Large intestine (tissue), 3 donors: Measurements from ENCODE around the gene IFT122. TPM values are rescaled to one million over a fixed set of nuclear protein-coding genes. Genes with fewer than 3 reads are reported as not detected.
"Not testable (repeated sequence)": the region's sequence is repeated elsewhere in the genome, so short reads cannot be mapped to it uniquely, and the experiment has no call there.

Experiments used
- DNase-seq, 2 donors: peaks; one replicate each; pipeline versions ENCODE4 v3.0.0 to v3.0.0-alpha.2; 2013
- H3K27ac ChIP-seq: one replicate; pipeline ENCODE4 v1.5.1; 2013; ENCODE audit warnings: low read length
- H3K27me3 ChIP-seq: 2 replicates; pipeline ENCODE4 v1.6.1; 2013; ENCODE audit warnings: low read length; ENCODE audit not compliant: control insufficient read depth, insufficient read depth
- H3K36me3 ChIP-seq: 2 replicates; pipeline ENCODE4 v1.6.1; 2013; ENCODE audit warnings: low read length; ENCODE audit not compliant: control insufficient read depth, insufficient read depth
- H3K4me1 ChIP-seq: one replicate; pipeline ENCODE4 v1.6.1; 2013; ENCODE audit warnings: low read length; ENCODE audit not compliant: control insufficient read depth, insufficient read depth
- H3K4me3 ChIP-seq: one replicate; pipeline ENCODE4 v1.5.1; 2013; ENCODE audit warnings: low read length
- H3K9me3 ChIP-seq: one replicate; pipeline ENCODE4 v1.6.1; 2013; ENCODE audit warnings: mild to moderate bottlenecking, low read depth, low read length, moderate library complexity; ENCODE audit not compliant: control insufficient read depth
- WGBS: methylation state at CpG from one replicate; pipeline ENCODE4 v1.1.5; 2013; ENCODE audit warnings: low lambda C conversion rate; ENCODE audit not compliant: insufficient coverage; 5-methylcytosine and 5-hydroxymethylcytosine counted together
- polyA plus RNA-seq: library from polyadenylated mRNA; unstranded; fragments of 120-200 nt; gene quantifications from one replicate; pipeline ENCODE4 v1.2.1, GENCODE V29; 2013

Gene IFT122
- polyA plus RNA-seq, 1 donor, result 39.4 TPM

DNA sequence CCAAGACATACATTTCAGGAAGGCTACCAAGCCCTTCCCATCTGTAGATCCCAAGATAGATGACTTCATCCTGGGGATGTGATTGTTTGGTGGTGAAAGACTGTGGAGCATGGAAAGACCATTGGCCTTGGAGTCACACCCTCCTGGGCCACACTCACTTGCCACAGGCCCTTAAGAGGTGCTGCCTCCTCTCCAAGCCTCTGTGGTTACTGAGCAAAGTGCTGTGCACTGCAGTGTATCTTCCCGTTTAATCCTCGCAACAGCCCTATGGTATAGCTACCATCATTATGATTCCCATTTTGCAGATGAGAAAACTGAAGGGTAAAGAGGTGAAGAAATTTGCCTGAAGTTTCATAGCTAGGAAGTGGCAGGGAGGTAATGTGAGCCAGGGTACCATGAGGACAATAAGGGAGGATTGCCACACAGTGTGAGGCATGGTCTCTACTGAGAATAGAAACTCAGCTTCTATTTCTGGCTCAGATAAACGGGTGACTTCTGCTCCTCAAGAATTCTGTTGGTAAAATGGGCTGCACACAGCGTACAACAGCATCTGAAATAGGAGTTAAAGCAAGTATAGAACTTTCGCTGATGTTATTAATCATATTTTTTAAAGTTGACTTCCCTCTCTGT is 64.6 kb downstream of the IFT122 start:
- no peak overlapping the region for H3K4me3 ChIP-seq
- no CpG with 5 or more reads among the region's 5 CpGs for WGBS
- H3K27me3 ChIP-seq, result no peaks in the 10 kb centered on the region
- H3K36me3 ChIP-seq, result peaks cover 66% of the 10 kb centered on the region
- no peak for DNase-seq
- H3K9me3 ChIP-seq, result no peaks in the 10 kb centered on the region
- H3K27ac ChIP-seq, result no peak overlapping the region
- no peaks in the 10 kb centered on the region for H3K4me1 ChIP-seq

DNA sequence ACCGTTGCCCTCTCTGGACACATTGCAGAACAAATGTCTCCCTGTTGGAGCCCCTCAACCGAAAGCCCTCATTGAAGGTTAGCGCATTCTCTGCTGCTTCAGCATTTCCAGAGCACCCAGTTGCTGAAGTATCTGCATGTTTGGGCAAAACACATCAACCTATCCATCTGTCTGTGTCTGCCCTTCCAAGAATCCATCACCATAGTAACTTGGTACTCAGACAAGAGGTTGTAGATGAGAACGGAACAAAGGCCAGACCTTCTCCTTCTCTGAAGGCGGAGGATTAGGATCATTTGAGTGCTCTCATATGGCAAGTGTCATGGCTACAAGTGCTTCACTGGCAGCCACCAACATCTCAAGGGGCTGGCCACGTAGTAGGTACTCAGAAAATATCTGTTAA is 65.3 kb downstream of the IFT122 start:
- Histone ChIP-seq H3K9me3 (no peaks in the 10 kb centered on the region), H3K4me1 (no peaks in the 10 kb centered on the region), H3K4me3 (no peak overlapping the region), H3K27me3 (no peaks in the 10 kb centered on the region), H3K36me3 (peaks cover 67% of the 10 kb centered on the region), H3K27ac (no peak overlapping the region)
- DNase-seq, result no peak
- WGBS, result 100% methylated on average over 1 of the region's 6 CpGs

DNA sequence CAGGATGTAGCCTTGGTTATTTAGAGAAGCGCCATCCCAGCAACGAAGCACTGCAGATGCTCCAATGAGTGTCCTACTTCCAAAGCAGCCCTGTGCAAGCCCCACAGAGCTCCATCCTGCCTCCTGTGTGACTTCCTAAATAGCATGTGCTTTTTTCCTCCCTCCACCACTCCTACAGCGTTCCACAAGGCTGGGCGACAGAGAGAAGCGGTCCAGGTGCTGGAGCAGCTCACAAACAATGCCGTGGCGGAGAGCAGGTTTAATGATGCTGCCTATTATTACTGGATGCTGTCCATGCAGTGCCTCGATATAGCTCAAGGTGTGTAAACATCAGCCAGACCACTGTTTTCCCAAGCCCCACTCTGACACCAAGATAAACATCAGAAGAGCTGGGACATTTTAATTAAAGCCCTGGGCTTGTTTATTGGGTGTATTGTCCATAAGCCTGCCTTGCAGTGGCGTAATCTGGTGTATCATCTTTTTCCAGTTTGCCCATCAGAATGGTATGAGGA is 66.3 kb downstream of the IFT122 start:
- no peaks in the 10 kb centered on the region for H3K4me1 ChIP-seq
- H3K27ac ChIP-seq, result no peak overlapping the region
- no CpG with 5 or more reads among the region's 9 CpGs for WGBS
- H3K4me3 ChIP-seq, result no peak overlapping the region
- H3K36me3 ChIP-seq, result peaks cover 67% of the 10 kb centered on the region
- no peaks in the 10 kb centered on the region for H3K27me3 ChIP-seq
- H3K9me3 ChIP-seq, result no peaks in the 10 kb centered on the region
- no peak for DNase-seq

DNA sequence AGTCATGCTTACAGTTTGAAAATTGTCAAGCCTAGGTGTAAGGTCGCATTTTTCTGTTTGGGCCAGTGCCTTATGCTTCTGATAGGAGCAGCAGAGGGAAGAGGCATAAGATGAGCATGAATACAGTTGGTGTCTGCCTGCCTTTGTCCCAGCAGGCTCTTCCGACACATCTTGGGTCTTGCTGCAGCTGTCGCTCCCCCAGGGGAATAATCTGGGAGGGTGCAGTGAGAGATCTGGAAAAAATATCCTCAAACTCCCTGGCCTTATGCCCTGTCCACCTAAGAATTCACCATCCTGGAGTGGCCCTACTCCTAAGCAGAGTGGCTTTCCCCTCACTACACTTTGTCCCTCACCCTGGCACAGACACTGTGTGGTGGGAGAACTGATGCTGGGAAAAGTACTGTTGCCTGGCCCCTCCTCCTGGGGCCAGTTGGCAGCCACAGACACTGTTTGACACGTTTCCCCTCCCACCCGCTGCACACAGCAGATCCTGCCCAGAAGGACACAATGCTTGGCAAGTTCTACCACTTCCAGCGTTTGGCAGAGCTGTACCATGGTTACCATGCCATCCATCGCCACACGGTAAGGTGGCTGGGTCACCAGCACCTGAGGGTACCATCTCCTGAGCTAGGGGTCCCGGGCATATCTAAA is 67.3 kb downstream of the IFT122 start:
- Histone ChIP-seq H3K27ac (no peak overlapping the region), H3K27me3 (no peaks in the 10 kb centered on the region), H3K4me1 (no peaks in the 10 kb centered on the region), H3K36me3 (peaks cover 68% of the 10 kb centered on the region), H3K9me3 (no peaks in the 10 kb centered on the region), H3K4me3 (no peak overlapping the region)
- no peak for DNase-seq
- 100% methylated on average over 1 of the region's 9 CpGs for WGBS

DNA sequence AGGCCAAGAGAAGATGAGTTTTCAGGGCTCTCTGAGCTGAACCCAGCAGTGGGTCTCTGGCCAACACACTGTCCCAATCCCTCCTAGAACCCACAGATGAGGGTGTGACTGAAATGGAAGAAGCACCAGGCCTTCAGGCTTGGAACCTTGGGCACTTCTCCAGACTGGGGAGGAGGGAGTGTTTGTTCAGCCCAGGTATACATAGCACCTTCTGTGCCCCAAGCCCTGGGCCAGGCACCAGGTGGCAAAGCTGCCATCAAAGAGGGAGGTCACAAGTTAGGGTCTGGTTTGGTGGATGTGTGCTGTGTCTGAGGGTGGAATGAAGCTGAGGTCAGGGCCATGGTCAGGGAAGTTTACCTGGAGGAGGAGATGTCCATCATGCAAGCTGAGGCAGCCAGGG is 72.6 kb downstream of the IFT122 start:
- Histone ChIP-seq H3K4me3 (no peak overlapping the region), H3K4me1 (no peaks in the 10 kb centered on the region), H3K27ac (no peak overlapping the region), H3K36me3 (peaks cover 57% of the 10 kb centered on the region), H3K27me3 (no peaks in the 10 kb centered on the region), H3K9me3 (no peaks in the 10 kb centered on the region)
- no peak for DNase-seq

DNA sequence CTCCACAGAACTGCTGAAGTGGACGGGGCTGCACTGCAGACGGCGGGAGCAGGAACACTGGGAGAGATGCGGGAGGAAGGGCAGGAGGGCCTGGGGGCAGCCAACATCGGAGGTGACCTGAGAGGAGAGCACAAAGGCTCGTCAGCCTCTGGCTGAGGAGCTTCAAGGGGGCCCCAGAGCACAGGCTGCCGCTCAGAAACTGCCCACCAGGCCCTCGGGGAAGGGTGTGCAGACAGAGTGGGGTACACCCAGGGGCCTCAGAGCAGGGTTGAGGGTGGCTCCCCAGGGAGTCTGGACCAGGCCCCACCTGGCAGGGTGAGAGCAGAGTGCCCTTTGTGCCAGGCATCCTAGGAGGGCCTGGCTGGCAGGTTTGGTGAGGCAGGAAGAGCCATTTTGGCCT is 73.7 kb downstream of the IFT122 start:
- H3K36me3 ChIP-seq, result peaks cover 60% of the 10 kb centered on the region
- WGBS, result no CpG with 5 or more reads among the region's 8 CpGs
- no peak overlapping the region for H3K27ac ChIP-seq
- no peak for DNase-seq
- no peak overlapping the region for H3K4me3 ChIP-seq
- H3K4me1 ChIP-seq, result no peaks in the 10 kb centered on the region
- H3K27me3 ChIP-seq, result no peaks in the 10 kb centered on the region
- H3K9me3 ChIP-seq, result no peaks in the 10 kb centered on the region

DNA sequence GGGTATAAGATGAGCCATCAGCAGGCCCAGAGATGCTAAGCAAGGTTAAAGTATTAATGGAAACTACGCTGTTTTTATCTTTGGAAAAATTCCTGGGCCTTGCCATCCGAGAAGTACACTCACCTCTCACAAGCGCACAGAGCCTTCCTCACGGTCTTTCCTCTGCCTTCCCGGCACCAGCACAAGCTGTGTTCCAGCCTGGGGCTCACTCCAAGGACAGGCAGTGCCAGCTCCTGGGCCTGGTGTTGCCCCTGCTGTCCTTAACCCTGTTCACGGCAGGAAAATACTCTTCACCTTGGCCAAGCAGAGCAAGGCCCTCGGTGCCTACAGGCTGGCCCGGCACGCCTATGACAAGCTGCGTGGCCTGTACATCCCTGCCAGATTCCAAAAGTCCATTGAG is 74.1 kb downstream of the IFT122 start:
- no peak for DNase-seq
- Histone ChIP-seq H3K36me3 (peaks cover 64% of the 10 kb centered on the region), H3K4me3 (no peak overlapping the region), H3K27me3 (no peaks in the 10 kb centered on the region), H3K9me3 (no peaks in the 10 kb centered on the region), H3K4me1 (no peaks in the 10 kb centered on the region), H3K27ac (no peak overlapping the region)
- WGBS, result no CpG with 5 or more reads among the region's 10 CpGs

DNA sequence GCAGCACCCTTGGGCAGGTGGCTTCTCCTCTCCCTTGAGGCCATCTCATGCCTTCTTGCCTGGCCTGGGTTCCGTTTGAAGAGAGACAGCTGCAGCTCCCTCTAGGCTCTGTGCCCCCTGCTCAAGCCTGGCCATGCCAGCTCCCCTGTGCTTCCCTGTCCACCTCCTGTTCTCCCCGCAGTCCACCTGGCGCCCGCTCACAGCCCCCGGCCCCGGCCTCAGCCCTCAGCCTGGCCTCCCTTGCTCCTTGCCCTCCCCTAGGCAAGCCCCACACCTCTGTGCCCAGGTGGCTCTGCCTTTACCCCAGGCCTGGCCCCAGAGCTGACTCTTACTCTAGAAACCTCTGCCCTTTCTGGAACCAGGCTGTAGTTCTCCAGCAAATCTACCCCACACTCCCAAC is 74.5 kb downstream of the IFT122 start:
- no peak overlapping the region for H3K27ac ChIP-seq
- WGBS, result no CpG with 5 or more reads among the region's 6 CpGs
- H3K36me3 ChIP-seq, result peaks cover 68% of the 10 kb centered on the region
- DNase-seq, result no peak
- H3K4me3 ChIP-seq, result no peak overlapping the region
- no peaks in the 10 kb centered on the region for H3K4me1 ChIP-seq
- no peaks in the 10 kb centered on the region for H3K27me3 ChIP-seq
- no peaks in the 10 kb centered on the region for H3K9me3 ChIP-seq

DNA sequence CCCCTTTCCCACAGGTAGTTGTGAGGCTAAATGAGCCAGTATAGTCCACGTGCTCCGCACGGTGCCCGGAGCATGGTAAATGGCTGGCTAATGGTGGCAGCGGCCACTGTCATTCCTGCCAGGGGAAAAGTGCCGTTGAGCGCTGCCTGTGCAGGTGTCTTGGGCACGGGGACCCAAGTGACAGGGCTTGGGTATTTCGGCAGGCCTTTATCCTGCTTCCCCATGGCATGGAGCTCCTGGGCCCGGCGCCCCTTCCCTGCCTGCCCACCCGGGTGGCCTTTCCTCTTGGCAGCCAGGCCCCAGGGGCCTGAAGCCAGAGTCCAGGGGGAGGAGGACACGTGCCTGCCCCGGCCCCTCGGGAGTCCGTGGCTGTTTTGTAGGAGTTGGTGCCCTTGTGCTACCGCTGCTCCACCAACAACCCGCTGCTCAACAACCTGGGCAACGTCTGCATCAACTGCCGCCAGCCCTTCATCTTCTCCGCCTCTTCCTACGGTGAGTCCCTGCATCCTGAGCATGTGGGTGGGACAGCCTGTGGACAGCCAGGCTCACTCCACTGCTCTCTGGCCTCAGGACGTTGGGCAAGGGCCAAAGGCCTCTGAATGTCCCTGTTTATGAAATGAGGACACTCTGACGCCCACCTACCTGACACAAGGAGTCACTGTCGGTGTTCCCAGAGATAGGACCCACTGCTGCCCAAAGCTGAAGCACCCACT is 75.2 kb downstream of the IFT122 start:
- not testable (repeated sequence) for H3K4me3 ChIP-seq, H3K27me3 ChIP-seq, DNase-seq, H3K27ac ChIP-seq, H3K4me1 ChIP-seq, H3K9me3 ChIP-seq
- H3K36me3 ChIP-seq, result peaks cover 66% of the 10 kb centered on the region
- WGBS, result no CpG with 5 or more reads among the region's 25 CpGs

DNA sequence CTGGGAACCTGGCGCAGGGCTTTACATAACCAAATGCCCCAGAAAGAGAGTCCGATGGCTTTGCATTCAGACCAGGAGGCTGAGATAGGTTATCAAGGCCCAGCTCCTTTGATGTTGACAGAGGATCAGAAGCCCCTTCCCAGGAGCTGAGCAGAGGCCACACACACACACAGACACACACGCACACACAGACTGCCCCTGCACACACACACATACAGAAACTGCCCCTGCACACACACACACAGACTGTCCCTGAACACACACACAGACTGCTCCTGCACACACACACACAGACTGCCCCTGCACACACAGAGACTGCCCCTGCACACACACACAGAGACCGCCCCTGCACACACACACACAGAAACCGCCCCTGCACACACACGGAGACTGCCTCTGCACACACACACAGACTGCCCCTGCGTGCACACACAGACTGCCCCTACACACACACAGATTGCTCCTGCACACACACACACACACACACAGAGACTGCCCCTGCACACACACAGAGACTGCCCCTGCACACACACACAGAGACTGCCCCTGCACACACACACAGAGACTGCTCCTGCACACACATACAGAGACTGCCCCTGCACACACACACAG is 75.9 kb downstream of the IFT122 start:
- H3K4me1 ChIP-seq, DNase-seq, H3K27ac ChIP-seq, H3K9me3 ChIP-seq, H3K27me3 ChIP-seq, H3K4me3 ChIP-seq: not testable (repeated sequence)
- no CpG with 5 or more reads among the region's 7 CpGs for WGBS
- peaks cover 61% of the 10 kb centered on the region for H3K36me3 ChIP-seq
